KMS-11 (cell line): ENCODE results near the gene CTSH.

ENCODE experiments used
- H2AFZ ChIP-seq: fragments of 200-600 bp; sonication (generic); 2 replicates; pipeline ENCODE4 v1.6.1; 2016; ENCODE audit warnings: antibody characterized with exemption, mixed run types, low read depth
- H3K27ac ChIP-seq: fragments of 200-600 bp; sonication (generic); 2 replicates; pipeline ENCODE4 v1.6.1; 2016; ENCODE audit warnings: mild to moderate bottlenecking, mixed run types
- H3K27me3 ChIP-seq: fragments of 200-600 bp; sonication (generic); 2 replicates; pipeline ENCODE4 v1.6.1; 2017; ENCODE audit warnings: mild to moderate bottlenecking, low read depth, mixed run types, moderate library complexity; ENCODE audit not compliant: insufficient read depth
- H3K36me3 ChIP-seq: fragments of 200-600 bp; sonication (generic); 2 replicates; pipeline ENCODE4 v1.6.1; 2017; ENCODE audit warnings: mild to moderate bottlenecking, mixed run types; ENCODE audit not compliant: insufficient read depth
- H3K4me1 ChIP-seq: fragments of 200-600 bp; sonication (generic); 2 replicates; pipeline ENCODE4 v1.6.1; 2016; ENCODE audit warnings: mild to moderate bottlenecking, low read depth, mixed run types; ENCODE audit not compliant: poor library complexity, severe bottlenecking
- H3K4me2 ChIP-seq: fragments of 200-600 bp; sonication (generic); 2 replicates; pipeline ENCODE4 v1.7.0; 2016; ENCODE audit warnings: mild to moderate bottlenecking, mixed run types
- H3K4me3 ChIP-seq: fragments of 200-600 bp; sonication (generic); IDR thresholded peaks from 2 replicates; pipeline ENCODE4 v1.6.1; 2017; ENCODE audit warnings: low read depth, low read length, mixed read lengths; ENCODE audit not compliant: insufficient read depth
- H3K79me2 ChIP-seq: fragments of 200-600 bp; sonication (generic); 2 replicates; pipeline ENCODE4 v1.6.1; 2016; ENCODE audit warnings: low read depth, mixed run types; ENCODE audit not compliant: insufficient read depth
- H3K9ac ChIP-seq: fragments of 200-600 bp; sonication (generic); 2 replicates; pipeline ENCODE4 v1.6.1; 2016; ENCODE audit warnings: mild to moderate bottlenecking, mixed run types
- H4K20me1 ChIP-seq: fragments of 200-600 bp; sonication (generic); 2 replicates; pipeline ENCODE4 v1.6.1; 2016; ENCODE audit warnings: mild to moderate bottlenecking, mixed run types; ENCODE audit not compliant: insufficient read depth
- CTCF ChIP-seq: fragments of 200-600 bp; sonication (generic); conservative IDR thresholded peaks from 2 replicates; pipeline ENCODE4 v1.6.1; 2017; ENCODE audit warnings: low read depth, mild to moderate bottlenecking, antibody characterized with exemption, low read length, moderate library complexity, mixed read lengths

The CTSH gene

GRCh38 chr15:78912316-78912715 lies 32.5 kb downstream of the CTSH start:
- Histone ChIP-seq H3K27me3 (no peaks in the 10 kb centered on the region), H3K36me3 (no peaks in the 10 kb centered on the region), H3K27ac (no peak overlapping the region), H3K4me3 (no peak overlapping the region), H3K79me2 (no peaks in the 10 kb centered on the region), H3K4me2 (no peak overlapping the region), H2AFZ (no peak overlapping the region), H3K4me1 (no peaks in the 10 kb centered on the region), H4K20me1 (no peaks in the 10 kb centered on the region), H3K9ac (no peak overlapping the region)
- TF ChIP-seq CTCF: no peak

DNA sequence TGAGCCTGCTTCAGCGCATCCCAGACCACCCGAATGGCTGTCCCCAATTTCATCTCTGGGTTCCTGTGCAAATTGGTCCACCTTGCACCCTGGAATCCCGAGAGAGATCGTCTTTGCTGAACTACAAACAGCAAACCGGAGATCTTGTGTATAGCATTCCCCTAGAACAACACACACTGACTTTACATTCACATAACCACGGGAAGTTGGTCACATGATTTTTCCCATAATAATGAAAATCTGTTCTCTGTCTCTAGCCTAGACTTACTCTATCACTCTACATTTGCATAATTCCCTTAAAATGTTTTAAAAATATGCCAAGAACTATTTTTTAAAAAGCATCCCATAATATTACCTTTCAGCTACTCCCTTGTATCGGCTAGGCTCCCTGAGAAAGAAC lies 34.6 kb downstream of the CTSH start:
- Histone ChIP-seq H3K36me3 (no peaks in the 10 kb centered on the region), H3K9ac (no peak overlapping the region), H2AFZ (no peak overlapping the region), H3K4me2 (no peak overlapping the region), H3K79me2 (no peaks in the 10 kb centered on the region), H3K4me3 (no peak overlapping the region), H3K4me1 (no peaks in the 10 kb centered on the region), H4K20me1 (no peaks in the 10 kb centered on the region), H3K27me3 (no peaks in the 10 kb centered on the region), H3K27ac (no peak overlapping the region)
- no peak for TF ChIP-seq CTCF

DNA sequence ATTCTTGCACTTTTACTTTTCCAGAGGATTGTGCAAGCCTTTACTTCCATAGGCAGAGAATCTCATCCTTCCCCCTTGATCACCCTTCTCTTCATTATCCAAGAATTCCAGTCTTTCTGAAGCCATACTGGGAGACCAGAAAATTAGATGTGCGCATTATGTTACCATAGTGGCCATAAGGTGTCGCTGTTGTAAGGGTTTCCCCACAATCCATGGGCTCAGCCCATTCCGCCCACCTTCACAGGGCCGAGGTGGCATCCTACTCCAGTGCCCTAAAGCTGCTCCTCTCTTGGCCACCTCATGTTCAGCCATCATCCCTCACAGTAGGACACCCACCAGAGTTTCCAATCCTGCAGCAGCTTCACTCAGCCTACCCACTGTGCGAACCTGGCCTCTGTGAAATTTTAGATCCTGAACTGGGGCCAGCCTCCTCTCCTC lies 35.0 kb downstream of the CTSH start:
- Histone ChIP-seq H3K36me3 (no peaks in the 10 kb centered on the region), H3K9ac (no peak overlapping the region), H3K4me3 (no peak overlapping the region), H3K27ac (no peak overlapping the region), H4K20me1 (no peaks in the 10 kb centered on the region), H3K4me1 (no peaks in the 10 kb centered on the region), H2AFZ (no peak overlapping the region), H3K27me3 (no peaks in the 10 kb centered on the region), H3K4me2 (no peak overlapping the region), H3K79me2 (no peaks in the 10 kb centered on the region)
- peak; percentile 74 for TF ChIP-seq CTCF

DNA sequence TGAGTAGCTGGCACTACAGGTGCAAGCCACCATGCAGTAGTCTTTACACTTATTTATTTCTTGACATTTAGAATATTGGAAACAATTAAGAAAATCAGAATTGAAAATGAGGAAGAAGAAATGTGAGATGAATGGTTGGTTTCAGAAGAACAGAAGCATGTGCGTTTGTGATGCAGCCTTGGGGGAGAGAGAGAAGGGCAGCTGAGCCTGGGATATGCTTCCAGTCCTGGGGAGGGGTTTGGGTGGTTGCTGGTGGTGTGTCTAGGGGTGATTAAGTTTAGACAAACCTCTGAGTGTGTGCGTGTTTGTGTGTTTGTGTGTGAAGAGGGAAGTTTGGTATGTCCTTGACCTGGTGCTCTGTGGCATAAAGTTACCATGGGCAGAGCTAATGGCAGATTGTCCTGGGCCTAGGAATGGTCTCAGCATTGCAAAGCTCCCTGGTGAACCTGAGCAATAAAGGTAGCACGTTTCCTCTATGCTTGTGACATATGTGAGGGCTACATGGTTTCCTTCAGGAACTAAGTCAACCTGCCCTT lies 35.6 kb downstream of the CTSH start:
- no peaks in the 10 kb centered on the region for H3K4me1 ChIP-seq
- H3K27ac ChIP-seq: no peak overlapping the region
- no peaks in the 10 kb centered on the region for H3K36me3 ChIP-seq
- H3K4me2 ChIP-seq: no peak overlapping the region
- no peak overlapping the region for H3K4me3 ChIP-seq
- H3K79me2 ChIP-seq: no peaks in the 10 kb centered on the region
- TF ChIP-seq CTCF: no peak
- no peak overlapping the region for H2AFZ ChIP-seq
- no peaks in the 10 kb centered on the region for H3K27me3 ChIP-seq
- H4K20me1 ChIP-seq: no peaks in the 10 kb centered on the region
- H3K9ac ChIP-seq: no peak overlapping the region

DNA sequence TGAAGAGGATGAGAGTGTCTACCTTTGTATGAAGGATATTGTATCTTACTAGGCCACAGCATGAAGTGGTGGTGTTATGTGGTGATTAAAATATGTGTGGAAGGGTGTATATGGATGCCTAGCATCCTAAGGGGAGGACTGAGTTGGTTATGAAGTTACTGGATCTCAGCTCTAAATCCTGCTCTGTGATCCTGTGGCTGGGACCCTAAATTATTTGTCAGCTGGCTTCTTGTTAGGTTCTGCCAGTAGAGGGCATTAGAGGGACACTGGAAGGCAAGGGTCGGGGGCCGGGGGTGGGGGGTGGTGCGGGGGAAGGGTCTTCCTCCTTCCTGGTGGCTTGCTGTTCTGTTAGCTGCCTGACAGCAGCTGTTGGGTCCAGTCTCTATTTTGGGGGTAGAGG lies 37.3 kb downstream of the CTSH start:
- H3K4me2 ChIP-seq: no peak overlapping the region
- no peaks in the 10 kb centered on the region for H3K79me2 ChIP-seq
- H3K4me1 ChIP-seq: no peaks in the 10 kb centered on the region
- TF ChIP-seq CTCF: 0 out of 2 replicates have a peak, but pooled peaks have one; percentile 29
- H3K4me3 ChIP-seq: no peak overlapping the region
- H3K36me3 ChIP-seq: 0 out of 2 replicates have a peak, but pooled peaks cover 2% of the 10 kb centered on the region
- H4K20me1 ChIP-seq: no peaks in the 10 kb centered on the region
- no peak overlapping the region for H2AFZ ChIP-seq
- no peaks in the 10 kb centered on the region for H3K27me3 ChIP-seq
- no peak overlapping the region for H3K9ac ChIP-seq
- H3K27ac ChIP-seq: no peak overlapping the region
